GM12892 (cell line): Measurements from ENCODE around the gene PRKACG.

Experiments
- DNase-seq: peaks from one replicate; pipeline ENCODE4 v3.0.0; 2011; ENCODE audit not compliant: insufficient read length
- FAIRE-seq: peaks from 2 replicates; lab custom pipeline; 2011; peaks lifted over from hg19 to GRCh38; lab: Jason Lieb, UNC
- POLR2A ChIP-seq: IDR thresholded peaks from 2 replicates; pipeline ENCODE4 v1.6.1; 2011; ENCODE audit warnings: low read depth, low read length, control low read depth
- POLR2AphosphoS5 ChIP-seq: IDR thresholded peaks from 2 replicates; pipeline ENCODE4 v1.6.1; 2011; ENCODE audit warnings: low read depth, low read length, control low read depth
- TAF1 ChIP-seq: IDR thresholded peaks from 2 replicates; pipeline ENCODE4 v1.6.1; 2011; ENCODE audit warnings: low read depth, mild to moderate bottlenecking, control low read depth, low read length, borderline replicate concordance

Gene PRKACG

GRCh38 chr9:69036799-69037198 lies 22.9 kb upstream of the PRKACG start:
- FAIRE-seq (no peak), DNase-seq (no peak)
- no peak for TF ChIP-seq POLR2AphosphoS5
- no peak for TF ChIP-seq TAF1
- no peak for TF ChIP-seq POLR2A

- FAIRE-seq (no peak), DNase-seq (no peak)
- TF ChIP-seq TAF1, result no peak
- no peak for TF ChIP-seq POLR2A
- TF ChIP-seq POLR2AphosphoS5, result no peak
Observed at GRCh38 chr9:69036309-69036708, 22.4 kb upstream of the PRKACG start.

GRCh38 chr9:69035438-69036308 lies 21.8 kb upstream of the PRKACG start, which contains the start of gene FXN:
FXN (plus strand) TSS chr9:69035752; CDS start chr9:69035783, 31 bp downstream.
- peak; percentile 94 for FAIRE-seq
- TF ChIP-seq POLR2AphosphoS5, result no peak
- TF ChIP-seq POLR2A, result peak; percentile 78; the same call in 1 of the 2 replicates
- DNase-seq, result peak; percentile 85

- TF ChIP-seq POLR2AphosphoS5, result no peak
- TF ChIP-seq POLR2A, result no peak
- TF ChIP-seq TAF1, result no peak
- FAIRE-seq, result no peak
- DNase-seq, result no peak
Observed at GRCh38 chr9:69034071-69034470, 20.2 kb upstream of the PRKACG start.

GRCh38 chr9:69030851-69031645 lies 17.1 kb upstream of the PRKACG start:
- FAIRE-seq (no peak), DNase-seq (no peak)
- TF ChIP-seq POLR2AphosphoS5 (no peak), TAF1 (no peak), POLR2A (no peak)

- DNase-seq (no peak), FAIRE-seq (no peak)
- TF ChIP-seq POLR2AphosphoS5 (no peak), POLR2A (no peak), TAF1 (no peak)
Observed at GRCh38 chr9:69029535-69029934, 15.6 kb upstream of the PRKACG start.

- TF ChIP-seq POLR2AphosphoS5 (no peak), POLR2A (no peak), TAF1 (no peak)
- FAIRE-seq (no peak), DNase-seq (no peak)
Observed at GRCh38 chr9:69028754-69029153, 14.8 kb upstream of the PRKACG start.

- FAIRE-seq (peak; percentile 91), DNase-seq (no peak)
- TF ChIP-seq TAF1 (no peak), POLR2A (no peak), POLR2AphosphoS5 (no peak)
Observed at GRCh38 chr9:69027355-69028097, 13.6 kb upstream of the PRKACG start.

- DNase-seq, result no peak
- FAIRE-seq, result no peak
- TF ChIP-seq TAF1 (no peak), POLR2AphosphoS5 (no peak), POLR2A (no peak)
Observed at GRCh38 chr9:69023650-69024049, 9.7 kb upstream of the PRKACG start.

GRCh38 chr9:69020301-69021145 lies 6.6 kb upstream of the PRKACG start:
- TF ChIP-seq TAF1, result no peak
- TF ChIP-seq POLR2AphosphoS5, result no peak
- no peak for TF ChIP-seq POLR2A
- DNase-seq (no peak), FAIRE-seq (no peak)

GRCh38 chr9:69019808-69020207 lies 5.9 kb upstream of the PRKACG start:
- no peak for DNase-seq
- no peak for FAIRE-seq

More at GRCh38 chr9:69019808-69020207, 5.9 kb upstream of the PRKACG start:
- TF ChIP-seq TAF1 (no peak), POLR2A (no peak), POLR2AphosphoS5 (no peak)
